GM12878 (cell line): ENCODE data around the gene CEBPB. TPM values are rescaled to one million over a fixed set of nuclear protein-coding genes. Genes with fewer than 3 reads are reported as not detected.

Experiments
- ATAC-seq: fragments of 200-7000 bp; cut with Tn5 transposase; 3 replicates; pipeline ENCODE4 v1.9.1; 2020; ENCODE audit warnings: mild to moderate bottlenecking, moderate library complexity
- BruUV-seq: library from RNA; stranded (reverse); fragments of 400-500 nt; replicated peaks from 2 replicates; lab custom pipeline; 2021; lab: Mats Ljungman, UMichigan
- CTCF ChIA-PET: fragments of 300-600 bp; sonication (Branson Sonifier 250); formaldehyde crosslinking; extraction: SDS; loops from one replicate; lab custom pipeline; 2021; ENCODE audit warnings: inconsistent platforms; lab: Yijun Ruan, JAX
- POLR2A ChIA-PET: fragments of 350-600 bp; formaldehyde crosslinking; extraction: SDS; loops from one replicate; lab custom pipeline; 2021; ENCODE audit warnings: inconsistent platforms; lab: Charles Lee
- RAD21 ChIA-PET: fragments of 300-600 bp; sonication (Branson Sonifier 250); formaldehyde crosslinking; loops from one replicate; lab custom pipeline; 2023; ENCODE audit warnings: antibody characterized with exemption; ENCODE audit not compliant: unreplicated experiment; lab: Charles Lee
- SMC1A ChIA-PET: fragments of 300-600 bp; sonication (Branson Sonifier 250); formaldehyde crosslinking; loops from one replicate; lab custom pipeline; 2023; ENCODE audit not compliant: unreplicated experiment, uncharacterized antibody; lab: Charles Lee
- DNase-seq: peaks from one replicate; pipeline ENCODE4 v3.0.0-alpha.2; 2011; ENCODE audit warnings: low read depth, low spot score
- FAIRE-seq: peaks from 3 replicates; lab custom pipeline; 2011; peaks lifted over from hg19 to GRCh38; lab: Jason Lieb, UNC
- H2AFZ ChIP-seq: 2 replicates; pipeline ENCODE4 v1.6.0; 2011; ENCODE audit warnings: low read depth, low read length, control low read depth; ENCODE audit not compliant: control insufficient read depth
- H3K27ac ChIP-seq: 2 replicates; pipeline ENCODE4 v1.5.1; 2011; ENCODE audit warnings: control low read depth; ENCODE audit not compliant: control insufficient read depth, insufficient read depth
- H3K27me3 ChIP-seq, 2 experiments: replicated peaks in 1 of 2; 2 replicates each; pipeline versions ENCODE4 v1.6.0 to v1.6.1; 2011; ENCODE audit warnings: low read length in 1 of 2; ENCODE audit not compliant: control insufficient read depth in 2 of 2, insufficient read depth in 2 of 2
- H3K36me3 ChIP-seq, 2 experiments: 2 replicates each; pipeline ENCODE4 v1.5.1; 2011; ENCODE audit warnings: low read length in 1 of 2; ENCODE audit not compliant: control insufficient read depth in 2 of 2, insufficient read depth in 2 of 2
- H3K4me1 ChIP-seq: 2 replicates; pipeline ENCODE4 v1.6.1; 2011; ENCODE audit warnings: mild to moderate bottlenecking, low read length, moderate library complexity, mixed read lengths; ENCODE audit not compliant: control insufficient read depth, insufficient read depth
- H3K4me2 ChIP-seq: 2 replicates; pipeline ENCODE4 v1.6.0; 2011; ENCODE audit warnings: control low read depth; ENCODE audit not compliant: control insufficient read depth, insufficient read depth
- H3K4me3 ChIP-seq: fragments of 200-600 bp; sonication (generic); 2 replicates; pipeline ENCODE4 v1.5.1; 2016
- H3K79me2 ChIP-seq: 2 replicates; pipeline ENCODE4 v1.6.0; 2011; ENCODE audit warnings: low read length; ENCODE audit not compliant: control insufficient read depth, insufficient read depth
- H3K9ac ChIP-seq: 2 replicates; pipeline ENCODE4 v1.8.0; 2011; ENCODE audit warnings: low read length, control low read depth, mixed read lengths; ENCODE audit not compliant: control insufficient read depth, insufficient read depth
- H3K9me3 ChIP-seq: replicated peaks from 3 replicates; pipeline ENCODE4 v1.5.1; 2011; ENCODE audit warnings: mild to moderate bottlenecking, low read length; ENCODE audit not compliant: control insufficient read depth, insufficient read depth
- H4K20me1 ChIP-seq: 2 replicates; pipeline ENCODE4 v1.6.0; 2011; ENCODE audit not compliant: control insufficient read depth, insufficient read depth
- CEBPB ChIP-seq, 2 experiments: fragments of 150-350 bp in 1 of 2; IDR thresholded peaks; 2 replicates each; pipeline ENCODE4 v1.6.1; 2012 to 2014; ENCODE audit warnings: low read depth in 2 of 2, low read length in 2 of 2, borderline replicate concordance in 1 of 2, inconsistent platforms in 1 of 2
- CREB1 ChIP-seq: IDR thresholded peaks from 2 replicates; pipeline ENCODE4 v1.6.1; 2012; ENCODE audit warnings: low read depth, mild to moderate bottlenecking, inconsistent platforms
- EGR1 ChIP-seq, 2 experiments: IDR thresholded peaks; 1 replicate in 1 of 2; 2 replicates in 1 of 2; pipeline ENCODE4 v1.6.1; 2011 to 2012; ENCODE audit warnings: low read depth in 2 of 2, low read length in 2 of 2, borderline replicate concordance in 1 of 2, mild to moderate bottlenecking in 1 of 2, moderate library complexity in 1 of 2
- GABPA ChIP-seq: IDR thresholded peaks from 2 replicates; pipeline ENCODE4 v1.6.1; 2014; ENCODE audit warnings: antibody characterized with exemption, low read depth, mild to moderate bottlenecking, inconsistent platforms
- HDAC2 ChIP-seq: fragments of 200-600 bp; sonication (generic); IDR thresholded peaks from 2 replicates; pipeline ENCODE4 v1.6.1; 2017
- HDAC6 ChIP-seq: fragments of 200-600 bp; sonication (generic); IDR thresholded peaks from one replicate; pipeline ENCODE4 v1.8.0; 2017; ENCODE audit warnings: antibody characterized with exemption; ENCODE audit not compliant: unreplicated experiment
- NFYB ChIP-seq: IDR thresholded peaks from 2 replicates; pipeline ENCODE4 v1.6.1; 2011; ENCODE audit warnings: low read depth, mild to moderate bottlenecking, low read length, improper control_type of control experiment, moderate library complexity; ENCODE audit not compliant: insufficient read depth
- NR2C1 ChIP-seq: fragments of 450-650 bp; IDR thresholded peaks from 2 replicates; pipeline ENCODE4 v1.6.1; 2017; ENCODE audit warnings: antibody characterized with exemption, mild to moderate bottlenecking, moderate library complexity
- SMAD1 ChIP-seq: fragments of 450-650 bp; IDR thresholded peaks from 2 replicates; pipeline ENCODE4 v1.6.1; 2018; ENCODE audit warnings: mild to moderate bottlenecking, low read depth; ENCODE audit not compliant: partially characterized antibody
- STAT1 ChIP-seq: fragments of 450-650 bp; conservative IDR thresholded peaks from 2 replicates; pipeline ENCODE4 v1.6.1; 2014; ENCODE audit warnings: antibody characterized with exemption, mild to moderate bottlenecking
- SUPT20H ChIP-seq: IDR thresholded peaks from 2 replicates; pipeline ENCODE4 v1.6.1; 2011; ENCODE audit warnings: low read depth, mild to moderate bottlenecking, low read length, moderate library complexity, borderline replicate concordance; ENCODE audit not compliant: control insufficient read depth
- WGBS: methylation state at CpG from one replicate; pipeline ENCODE4 v1.1.6; 2016; ENCODE audit warnings: low lambda C conversion rate; ENCODE audit not compliant: insufficient replicate concordance, insufficient coverage; ENCODE audit errors: missing lambda C conversion rate; 5-methylcytosine and 5-hydroxymethylcytosine counted together
- in situ Hi-C: fragments of 300-500 bp; cut with MboI; formaldehyde crosslinking; loops from 9 replicates; pipeline ENCODE4 v1.14.3; 2018; ENCODE audit warnings: mixed read lengths
- intact Hi-C: fragments of 100-400 bp; cut with micrococcal nuclease; formaldehyde crosslinking; loops from one replicate; pipeline ENCODE4 v1.14.2; 2022; ENCODE audit not compliant: unreplicated experiment
- polyA plus RNA-seq, 11 experiments: library from polyadenylated mRNA; depleted of rRNA in 4 of 11; unstranded in 6 of 11; stranded (reverse) in 5 of 11; fragments of >200 nt; fragmentation: Nextera tagmentation in 4 of 11; fragmentation: Illumina TruSeq in 1 of 11; extraction: Ambion mirVana in 4 of 11; extraction: Trizol in 1 of 11; gene quantifications; 1 replicate in 1 of 11; 2 replicates in 10 of 11; pipeline versions ENCODE4 v1.2.1 to v1.2.3, GENCODE V29; 2011 to 2016; ENCODE audit warnings: inconsistent platforms in 2 of 11, missing spikeins in 2 of 11, low read depth in 1 of 11
- total RNA-seq, 4 experiments: library from RNA; depleted of rRNA in 3 of 4; stranded (reverse); fragments of >200 nt in 3 of 4; fragmentation: Illumina TruSeq in 1 of 4; extraction: Trizol in 1 of 4; gene quantifications; 2 replicates each; pipeline versions ENCODE4 v1.2.1 to v1.2.3, GENCODE V29; 2013 to 2021
- TF ChIP-seq, protein P1 (sequence below): fragments of 450-650 bp; IDR thresholded peaks from 2 replicates; pipeline ENCODE4 v1.6.1; 2017; ENCODE audit warnings: low read depth, mild to moderate bottlenecking, moderate library complexity
- TF ChIP-seq, protein P2 (sequence below): fragments of 450-650 bp; IDR thresholded peaks from 2 replicates; pipeline ENCODE4 v1.6.1; 2016; ENCODE audit warnings: mild to moderate bottlenecking
- TF ChIP-seq, protein P3 (sequence below): IDR thresholded peaks from 2 replicates; pipeline ENCODE4 v1.6.1; 2011; ENCODE audit warnings: borderline replicate concordance, low read depth, mild to moderate bottlenecking, moderate library complexity, low read length; ENCODE audit not compliant: insufficient read depth, poor library complexity, severe bottlenecking

CEBPB gene
- total and polyA plus RNA-seq, 10 of the 15 experiments (the other 5 are each of a cell fraction or from before 2014, with no cell fraction given), result 0.18 to 8.8 (median 1.6) TPM

DNA sequence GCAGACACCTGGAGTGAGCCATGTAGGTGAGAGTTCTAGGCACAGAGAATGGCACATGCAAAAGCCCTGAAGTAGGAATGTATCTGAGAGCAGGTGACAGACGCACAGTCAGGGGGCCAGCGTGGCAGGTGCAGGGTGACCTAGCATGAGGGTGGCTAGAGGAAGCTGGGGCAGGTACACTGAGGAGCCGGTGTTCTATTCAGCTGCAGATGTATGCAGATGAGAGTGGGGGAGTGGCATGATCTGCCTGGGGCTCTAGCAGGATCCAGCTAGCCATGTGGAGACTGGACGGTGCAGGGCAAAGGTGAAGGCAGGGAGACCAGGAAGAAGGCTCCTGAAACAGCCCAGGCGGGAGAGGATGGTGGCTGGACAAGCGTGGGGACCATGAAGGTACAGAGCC, 47.8 kb upstream of the CEBPB start:
- ATAC-seq, result no peak
- TF ChIP-seq EGR1 (IDR thresholded peaks at IDR 0.05; ENCODE audit: borderline replicate concordance in 1 of 2, low read depth in 2 of 2, low read length in 2 of 2) (no peak), STAT1 (no peak), HDAC6 (no peak), HDAC2 (no peak), CREB1 (no peak), SMAD1 (no peak), NFYB (no peak), GABPA (no peak), CEBPB (IDR thresholded peaks at IDR 0.05; ENCODE audit: borderline replicate concordance in 1 of 2, low read depth in 2 of 2, low read length in 2 of 2) (no peak), SUPT20H (no peak), NR2C1 (no peak)
- TF ChIP-seq, protein P1, sequence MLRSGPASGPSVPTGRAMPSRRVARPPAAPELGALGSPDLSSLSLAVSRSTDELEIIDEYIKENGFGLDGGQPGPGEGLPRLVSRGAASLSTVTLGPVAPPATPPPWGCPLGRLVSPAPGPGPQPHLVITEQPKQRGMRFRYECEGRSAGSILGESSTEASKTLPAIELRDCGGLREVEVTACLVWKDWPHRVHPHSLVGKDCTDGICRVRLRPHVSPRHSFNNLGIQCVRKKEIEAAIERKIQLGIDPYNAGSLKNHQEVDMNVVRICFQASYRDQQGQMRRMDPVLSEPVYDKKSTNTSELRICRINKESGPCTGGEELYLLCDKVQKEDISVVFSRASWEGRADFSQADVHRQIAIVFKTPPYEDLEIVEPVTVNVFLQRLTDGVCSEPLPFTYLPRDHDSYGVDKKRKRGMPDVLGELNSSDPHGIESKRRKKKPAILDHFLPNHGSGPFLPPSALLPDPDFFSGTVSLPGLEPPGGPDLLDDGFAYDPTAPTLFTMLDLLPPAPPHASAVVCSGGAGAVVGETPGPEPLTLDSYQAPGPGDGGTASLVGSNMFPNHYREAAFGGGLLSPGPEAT, result no peak
- TF ChIP-seq, protein P2, sequence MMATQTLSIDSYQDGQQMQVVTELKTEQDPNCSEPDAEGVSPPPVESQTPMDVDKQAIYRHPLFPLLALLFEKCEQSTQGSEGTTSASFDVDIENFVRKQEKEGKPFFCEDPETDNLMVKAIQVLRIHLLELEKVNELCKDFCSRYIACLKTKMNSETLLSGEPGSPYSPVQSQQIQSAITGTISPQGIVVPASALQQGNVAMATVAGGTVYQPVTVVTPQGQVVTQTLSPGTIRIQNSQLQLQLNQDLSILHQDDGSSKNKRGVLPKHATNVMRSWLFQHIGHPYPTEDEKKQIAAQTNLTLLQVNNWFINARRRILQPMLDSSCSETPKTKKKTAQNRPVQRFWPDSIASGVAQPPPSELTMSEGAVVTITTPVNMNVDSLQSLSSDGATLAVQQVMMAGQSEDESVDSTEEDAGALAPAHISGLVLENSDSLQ, result no peak
- TF ChIP-seq, protein P3, sequence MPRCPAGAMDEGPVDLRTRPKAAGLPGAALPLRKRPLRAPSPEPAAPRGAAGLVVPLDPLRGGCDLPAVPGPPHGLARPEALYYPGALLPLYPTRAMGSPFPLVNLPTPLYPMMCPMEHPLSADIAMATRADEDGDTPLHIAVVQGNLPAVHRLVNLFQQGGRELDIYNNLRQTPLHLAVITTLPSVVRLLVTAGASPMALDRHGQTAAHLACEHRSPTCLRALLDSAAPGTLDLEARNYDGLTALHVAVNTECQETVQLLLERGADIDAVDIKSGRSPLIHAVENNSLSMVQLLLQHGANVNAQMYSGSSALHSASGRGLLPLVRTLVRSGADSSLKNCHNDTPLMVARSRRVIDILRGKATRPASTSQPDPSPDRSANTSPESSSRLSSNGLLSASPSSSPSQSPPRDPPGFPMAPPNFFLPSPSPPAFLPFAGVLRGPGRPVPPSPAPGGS, result no peak
- TF ChIP-seq, all 136 proteins: peak for 0
- Histone ChIP-seq H3K27me3 (no peaks in the 10 kb centered on the region), H3K4me3 (no peak overlapping the region), H3K27ac (no peak overlapping the region), H3K79me2 (peaks cover 19% of the 10 kb centered on the region), H3K9me3 (no peaks in the 10 kb centered on the region), H3K4me1 (peaks cover 15% of the 10 kb centered on the region), H2AFZ (no peak overlapping the region), H3K4me2 (no peak overlapping the region), H4K20me1 (no peaks in the 10 kb centered on the region), H3K36me3 (peaks cover 4 to 18% of the 10 kb centered on the region in 2 experiments), H3K9ac (no peak overlapping the region)
- intact Hi-C loops, result no loop called here
- ChIA-PET SMC1A (interaction anchor here (0.6 kb wide), 1 partner anchor 1104 kb away, joined by 3 read pairs; no protein-coding TSS in a partner anchor), CTCF (interaction anchor here (1.5 kb wide), 1 partner anchor 57 kb away, joined by 4 read pairs; no protein-coding TSS in a partner anchor), RAD21 (no interaction called here), POLR2A (interaction anchor here (0.6 kb wide), 1 partner anchor 446 kb away, joined by 7 read pairs; no protein-coding TSS in a partner anchor)
- WGBS, result 91% methylated on average over 6 of the region's 6 CpGs
- in situ Hi-C loops, result no loop called here
- DNase-seq (no peak), FAIRE-seq (no peak)
- BruUV-seq, result no TSS peak
